ENCODE results near the gene BORCS6. TPM values are rescaled to one million over a fixed set of nuclear protein-coding genes. Genes with fewer than 3 reads are reported as not detected.

The BORCS6 gene
- total RNA-seq, 1 experiment from 2014 or later: 9.3 TPM

DNA sequence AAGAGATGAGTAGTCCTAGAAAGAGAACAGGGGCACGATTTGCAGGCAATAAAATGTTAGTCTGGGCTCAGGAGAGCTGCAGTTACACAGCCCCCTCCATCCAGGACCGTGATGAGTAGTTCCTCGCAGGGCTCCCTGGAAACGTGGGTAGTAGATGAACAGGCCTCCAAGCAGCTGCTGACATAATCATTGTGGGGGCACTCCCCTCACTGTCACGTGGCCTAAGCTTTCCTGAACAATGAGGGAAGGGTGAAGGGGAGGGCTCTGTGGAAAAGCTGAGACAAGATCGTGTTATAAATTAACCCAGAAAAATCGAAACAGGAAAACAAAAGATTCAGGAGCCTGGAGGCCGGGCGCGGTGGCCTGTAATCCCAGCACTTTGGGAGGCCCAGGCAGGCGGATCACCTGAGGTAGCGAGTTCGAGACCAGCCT is 36.4 kb downstream of the BORCS6 start:
- intact Hi-C loops (cut with micrococcal nuclease; ENCODE audit: unreplicated experiment): no loop called here
- CTCF ChIA-PET: interaction anchor here (0.7 to 0.8 kb wide), 2 partner anchors 32 to 93 kb away, joined by 3 to 5 read pairs; no protein-coding TSS in a partner anchor
- H3K4me1 ChIP-seq (ENCODE audit: control insufficient read depth, insufficient read depth, low read length): peaks cover 34% of the 10 kb centered on the region
- no TSS peak for BruUV-seq (replicated peaks)
- no peaks in the 10 kb centered on the region for H3K9me3 ChIP-seq (ENCODE audit: control insufficient read depth, insufficient read depth, low read depth, low read length)
- H3K27ac ChIP-seq (ENCODE audit: low read length): peak overlapping the region; percentile 82
- ATAC-seq (no peak), DNase-seq (ENCODE audit: low read depth, low spot score) (no peak)
- H3K36me3 ChIP-seq (ENCODE audit: control insufficient read depth, insufficient read depth, low read length): no peaks in the 10 kb centered on the region
- in situ Hi-C loops (cut with HindIII; ENCODE audit: low pct_unique_long_range_greater_than_20kb, low sequenced_read_pairs): no loop called here
- no peaks in the 10 kb centered on the region for H3K27me3 ChIP-seq (ENCODE audit: control insufficient read depth, insufficient read depth, low read length)
- no peak for TF ChIP-seq POLR2AphosphoS5 (IDR thresholded peaks at IDR 0.05; ENCODE audit: low read depth, low read length)
- TF ChIP-seq, protein P1, sequence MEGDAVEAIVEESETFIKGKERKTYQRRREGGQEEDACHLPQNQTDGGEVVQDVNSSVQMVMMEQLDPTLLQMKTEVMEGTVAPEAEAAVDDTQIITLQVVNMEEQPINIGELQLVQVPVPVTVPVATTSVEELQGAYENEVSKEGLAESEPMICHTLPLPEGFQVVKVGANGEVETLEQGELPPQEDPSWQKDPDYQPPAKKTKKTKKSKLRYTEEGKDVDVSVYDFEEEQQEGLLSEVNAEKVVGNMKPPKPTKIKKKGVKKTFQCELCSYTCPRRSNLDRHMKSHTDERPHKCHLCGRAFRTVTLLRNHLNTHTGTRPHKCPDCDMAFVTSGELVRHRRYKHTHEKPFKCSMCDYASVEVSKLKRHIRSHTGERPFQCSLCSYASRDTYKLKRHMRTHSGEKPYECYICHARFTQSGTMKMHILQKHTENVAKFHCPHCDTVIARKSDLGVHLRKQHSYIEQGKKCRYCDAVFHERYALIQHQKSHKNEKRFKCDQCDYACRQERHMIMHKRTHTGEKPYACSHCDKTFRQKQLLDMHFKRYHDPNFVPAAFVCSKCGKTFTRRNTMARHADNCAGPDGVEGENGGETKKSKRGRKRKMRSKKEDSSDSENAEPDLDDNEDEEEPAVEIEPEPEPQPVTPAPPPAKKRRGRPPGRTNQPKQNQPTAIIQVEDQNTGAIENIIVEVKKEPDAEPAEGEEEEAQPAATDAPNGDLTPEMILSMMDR (IDR thresholded peaks at IDR 0.05): no peak
- TF ChIP-seq, protein P2, sequence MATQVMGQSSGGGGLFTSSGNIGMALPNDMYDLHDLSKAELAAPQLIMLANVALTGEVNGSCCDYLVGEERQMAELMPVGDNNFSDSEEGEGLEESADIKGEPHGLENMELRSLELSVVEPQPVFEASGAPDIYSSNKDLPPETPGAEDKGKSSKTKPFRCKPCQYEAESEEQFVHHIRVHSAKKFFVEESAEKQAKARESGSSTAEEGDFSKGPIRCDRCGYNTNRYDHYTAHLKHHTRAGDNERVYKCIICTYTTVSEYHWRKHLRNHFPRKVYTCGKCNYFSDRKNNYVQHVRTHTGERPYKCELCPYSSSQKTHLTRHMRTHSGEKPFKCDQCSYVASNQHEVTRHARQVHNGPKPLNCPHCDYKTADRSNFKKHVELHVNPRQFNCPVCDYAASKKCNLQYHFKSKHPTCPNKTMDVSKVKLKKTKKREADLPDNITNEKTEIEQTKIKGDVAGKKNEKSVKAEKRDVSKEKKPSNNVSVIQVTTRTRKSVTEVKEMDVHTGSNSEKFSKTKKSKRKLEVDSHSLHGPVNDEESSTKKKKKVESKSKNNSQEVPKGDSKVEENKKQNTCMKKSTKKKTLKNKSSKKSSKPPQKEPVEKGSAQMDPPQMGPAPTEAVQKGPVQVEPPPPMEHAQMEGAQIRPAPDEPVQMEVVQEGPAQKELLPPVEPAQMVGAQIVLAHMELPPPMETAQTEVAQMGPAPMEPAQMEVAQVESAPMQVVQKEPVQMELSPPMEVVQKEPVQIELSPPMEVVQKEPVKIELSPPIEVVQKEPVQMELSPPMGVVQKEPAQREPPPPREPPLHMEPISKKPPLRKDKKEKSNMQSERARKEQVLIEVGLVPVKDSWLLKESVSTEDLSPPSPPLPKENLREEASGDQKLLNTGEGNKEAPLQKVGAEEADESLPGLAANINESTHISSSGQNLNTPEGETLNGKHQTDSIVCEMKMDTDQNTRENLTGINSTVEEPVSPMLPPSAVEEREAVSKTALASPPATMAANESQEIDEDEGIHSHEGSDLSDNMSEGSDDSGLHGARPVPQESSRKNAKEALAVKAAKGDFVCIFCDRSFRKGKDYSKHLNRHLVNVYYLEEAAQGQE (IDR thresholded peaks at IDR 0.05; ENCODE audit: insufficient read depth in 1 of 2, low read depth in 2 of 2, low read length in 1 of 2): no peak
- TF ChIP-seq SIN3A (IDR thresholded peaks at IDR 0.05; ENCODE audit: borderline replicate concordance, insufficient read depth, low read depth, low read length): no peak
- no peak for TF ChIP-seq TCF7L2 (IDR thresholded peaks at IDR 0.05; ENCODE audit: low read depth, low read length)
- H3K4me3 ChIP-seq (ENCODE audit: low read depth in 2 of 2, low read length in 2 of 2): peak overlapping the region; percentile 71 to 73; a peak in 3 of 4 replicates
- POLR2A ChIA-PET: interaction anchor here (0.6 to 0.8 kb wide), 2 partner anchors 20 to 34 kb away, joined by 3 read pairs; no protein-coding TSS in a partner anchor

DNA sequence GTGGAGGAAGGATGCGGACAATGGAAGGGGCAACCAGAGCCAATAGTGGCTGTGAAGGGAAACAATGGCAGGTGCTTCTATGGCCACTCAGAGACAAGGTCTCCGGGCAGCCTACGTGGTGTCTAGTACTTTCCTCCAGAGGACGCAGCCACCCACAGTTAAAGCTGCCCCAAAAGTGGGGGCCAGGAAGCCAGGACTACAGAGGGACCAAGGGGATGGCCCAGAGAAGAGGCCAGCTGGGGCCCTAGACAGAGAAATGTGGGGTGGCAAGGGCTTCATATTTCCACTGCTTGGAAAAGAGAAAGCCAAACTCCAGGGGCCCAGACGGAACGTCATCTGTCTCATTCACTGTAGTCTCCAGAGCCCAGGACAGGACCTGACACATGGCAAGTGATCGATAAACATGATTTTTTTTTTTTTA is 36.9 kb downstream of the BORCS6 start:
- Histone ChIP-seq H3K9me3 (ENCODE audit: control insufficient read depth, insufficient read depth, low read depth, low read length) (no peaks in the 10 kb centered on the region), H3K4me1 (ENCODE audit: control insufficient read depth, insufficient read depth, low read length) (peaks cover 34% of the 10 kb centered on the region), H3K36me3 (ENCODE audit: control insufficient read depth, insufficient read depth, low read length) (no peaks in the 10 kb centered on the region), H3K27ac (ENCODE audit: low read length) (peak overlapping the region; percentile 82), H3K4me3 (ENCODE audit: low read depth in 2 of 2, low read length in 2 of 2) (peak overlapping the region in 1 of 2 experiments; percentile 64; a peak in 1 of 4 replicates), H3K27me3 (ENCODE audit: control insufficient read depth, insufficient read depth, low read length) (no peaks in the 10 kb centered on the region)
- intact Hi-C loops (cut with micrococcal nuclease; ENCODE audit: unreplicated experiment) (no loop called here), in situ Hi-C loops (cut with HindIII; ENCODE audit: low pct_unique_long_range_greater_than_20kb, low sequenced_read_pairs) (no loop called here)
- CTCF ChIA-PET: interaction anchor here (0.7 kb wide), 1 partner anchor 31 kb away, joined by 3 read pairs; no protein-coding TSS in a partner anchor
- TF ChIP-seq SIN3A (IDR thresholded peaks at IDR 0.05; ENCODE audit: borderline replicate concordance, insufficient read depth, low read depth, low read length): no peak
- no peak for TF ChIP-seq POLR2AphosphoS5 (IDR thresholded peaks at IDR 0.05; ENCODE audit: low read depth, low read length)
- TF ChIP-seq, protein P2 (IDR thresholded peaks at IDR 0.05; ENCODE audit: insufficient read depth in 1 of 2, low read depth in 2 of 2, low read length in 1 of 2): no peak
- TF ChIP-seq, protein P1 (IDR thresholded peaks at IDR 0.05): no peak
- TF ChIP-seq TCF7L2 (IDR thresholded peaks at IDR 0.05; ENCODE audit: low read depth, low read length): no peak
- POLR2A ChIA-PET: no interaction called here
- no TSS peak for BruUV-seq (replicated peaks)
- DNase-seq (ENCODE audit: low read depth, low spot score) (no peak), ATAC-seq (no peak)

Data from Panc1 (cell line).